Measurements from ENCODE around the gene BNIPL. TPM values are rescaled to one million over a fixed set of nuclear protein-coding genes. Genes with fewer than 3 reads are reported as not detected.

BNIPL gene
- total and polyA plus RNA-seq, 2 of the 13 experiments (the other 11 are each of a cell fraction or from before 2014, with no cell fraction given): 0.40 to 1.1 TPM

DNA sequence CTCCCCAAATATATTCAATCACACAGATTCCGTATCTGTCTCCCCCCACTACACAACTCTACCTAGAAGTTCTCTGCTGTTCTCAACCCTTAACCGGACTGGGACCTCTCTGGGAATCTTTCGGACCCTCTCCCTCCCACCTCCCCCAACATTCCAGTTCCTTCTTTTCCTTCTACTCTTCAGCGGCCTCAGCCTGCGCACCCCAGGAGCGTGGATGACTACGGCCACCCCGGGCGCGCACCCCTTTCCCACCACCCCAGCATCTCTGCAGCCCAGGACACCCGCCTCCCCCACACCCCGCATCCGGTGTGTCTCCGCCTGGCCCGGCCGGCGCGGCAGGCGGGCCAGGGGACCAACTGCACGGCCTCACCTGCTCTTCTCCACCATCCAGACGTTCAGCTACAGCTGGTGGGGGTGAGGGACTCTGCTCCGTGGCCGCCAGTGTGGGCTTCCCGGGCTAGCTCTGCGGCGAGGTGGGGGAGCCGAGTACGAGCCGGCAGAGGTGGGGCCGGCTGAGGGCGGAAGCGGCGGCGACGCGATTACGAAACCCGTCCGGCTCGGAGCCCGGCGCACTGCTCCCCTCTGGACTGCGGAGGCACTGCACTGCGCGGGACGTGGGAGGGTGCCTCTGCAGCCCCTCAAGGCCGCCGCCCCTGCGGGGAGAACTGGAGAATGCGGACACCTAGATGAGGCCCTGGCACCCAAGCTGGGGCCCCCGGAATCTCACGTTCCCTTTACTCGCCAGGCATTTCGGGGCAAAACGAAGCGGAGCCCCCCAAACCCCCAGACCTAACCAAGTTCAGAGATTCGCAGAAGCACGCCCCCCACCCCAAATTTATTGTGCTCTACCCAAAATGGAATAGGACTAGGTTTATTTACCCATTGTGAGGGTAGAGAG lies 23.0 kb downstream of the BNIPL start, which contains the start of gene CDC42SE1 (continued):
- TF ChIP-seq, protein P1, sequence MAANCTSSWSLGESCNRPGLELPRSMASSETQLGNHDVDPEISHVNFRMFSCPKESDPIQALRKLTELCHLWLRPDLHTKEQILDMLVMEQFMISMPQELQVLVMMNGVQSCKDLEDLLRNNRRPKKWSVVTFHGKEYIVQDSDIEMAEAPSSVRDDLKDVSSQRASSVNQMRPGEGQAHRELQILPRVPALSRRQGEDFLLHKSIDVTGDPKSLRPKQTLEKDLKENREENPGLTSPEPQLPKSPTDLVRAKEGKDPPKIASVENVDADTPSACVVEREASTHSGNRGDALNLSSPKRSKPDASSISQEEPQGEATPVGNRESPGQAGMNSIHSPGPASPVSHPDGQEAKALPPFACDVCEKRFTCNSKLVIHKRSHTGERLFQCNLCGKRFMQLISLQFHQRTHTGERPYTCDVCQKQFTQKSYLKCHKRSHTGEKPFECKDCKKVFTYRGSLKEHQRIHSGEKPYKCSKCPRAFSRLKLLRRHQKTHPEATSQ (CRISPR knock-in tag; IDR thresholded peaks at IDR 0.05; ENCODE audit: borderline replicate concordance): no peak
- TF ChIP-seq ZNF562 (CRISPR knock-in tag; IDR thresholded peaks at IDR 0.05; ENCODE audit: borderline replicate concordance) (no peak), PCBP2 (optimal IDR thresholded peaks at IDR 0.05; ENCODE audit: low read depth, low read length, poor library complexity, severe bottlenecking) (no peak), ZBTB21 (CRISPR knock-in tag; IDR thresholded peaks at IDR 0.05) (no peak), MYPOP (CRISPR knock-in tag; IDR thresholded peaks at IDR 0.05) (no peak), PTBP1 (IDR thresholded peaks at IDR 0.05; ENCODE audit: low read depth, low read length, poor library complexity, severe bottlenecking) (no peak), ZFX (CRISPR knock-in tag; IDR thresholded peaks at IDR 0.05; ENCODE audit: low read depth) (peak; percentile 81), SIX4 (CRISPR knock-in tag; IDR thresholded peaks at IDR 0.05) (no peak), HNF4A (CRISPR knock-in tag; IDR thresholded peaks at IDR 0.05) (no peak), THAP11 (CRISPR knock-in tag; IDR thresholded peaks at IDR 0.05) (peak; percentile 80), FOXC1 (CRISPR knock-in tag; IDR thresholded peaks at IDR 0.05; ENCODE audit: borderline replicate concordance) (no peak; the same call in 1 of the 2 replicates), MTA3 (CRISPR knock-in tag; IDR thresholded peaks at IDR 0.05) (no peak), HOXA7 (CRISPR knock-in tag; IDR thresholded peaks at IDR 0.05) (no peak), POLR2AphosphoS2 (IDR thresholded peaks at IDR 0.05; ENCODE audit: low read depth, low read length) (no peak), ATF7 (IDR thresholded peaks at IDR 0.05) (no peak), ATF7 (CRISPR knock-in tag; IDR thresholded peaks at IDR 0.05) (no peak), CC2D1A (CRISPR knock-in tag; IDR thresholded peaks at IDR 0.05) (no peak)
- TF ChIP-seq, protein P2, sequence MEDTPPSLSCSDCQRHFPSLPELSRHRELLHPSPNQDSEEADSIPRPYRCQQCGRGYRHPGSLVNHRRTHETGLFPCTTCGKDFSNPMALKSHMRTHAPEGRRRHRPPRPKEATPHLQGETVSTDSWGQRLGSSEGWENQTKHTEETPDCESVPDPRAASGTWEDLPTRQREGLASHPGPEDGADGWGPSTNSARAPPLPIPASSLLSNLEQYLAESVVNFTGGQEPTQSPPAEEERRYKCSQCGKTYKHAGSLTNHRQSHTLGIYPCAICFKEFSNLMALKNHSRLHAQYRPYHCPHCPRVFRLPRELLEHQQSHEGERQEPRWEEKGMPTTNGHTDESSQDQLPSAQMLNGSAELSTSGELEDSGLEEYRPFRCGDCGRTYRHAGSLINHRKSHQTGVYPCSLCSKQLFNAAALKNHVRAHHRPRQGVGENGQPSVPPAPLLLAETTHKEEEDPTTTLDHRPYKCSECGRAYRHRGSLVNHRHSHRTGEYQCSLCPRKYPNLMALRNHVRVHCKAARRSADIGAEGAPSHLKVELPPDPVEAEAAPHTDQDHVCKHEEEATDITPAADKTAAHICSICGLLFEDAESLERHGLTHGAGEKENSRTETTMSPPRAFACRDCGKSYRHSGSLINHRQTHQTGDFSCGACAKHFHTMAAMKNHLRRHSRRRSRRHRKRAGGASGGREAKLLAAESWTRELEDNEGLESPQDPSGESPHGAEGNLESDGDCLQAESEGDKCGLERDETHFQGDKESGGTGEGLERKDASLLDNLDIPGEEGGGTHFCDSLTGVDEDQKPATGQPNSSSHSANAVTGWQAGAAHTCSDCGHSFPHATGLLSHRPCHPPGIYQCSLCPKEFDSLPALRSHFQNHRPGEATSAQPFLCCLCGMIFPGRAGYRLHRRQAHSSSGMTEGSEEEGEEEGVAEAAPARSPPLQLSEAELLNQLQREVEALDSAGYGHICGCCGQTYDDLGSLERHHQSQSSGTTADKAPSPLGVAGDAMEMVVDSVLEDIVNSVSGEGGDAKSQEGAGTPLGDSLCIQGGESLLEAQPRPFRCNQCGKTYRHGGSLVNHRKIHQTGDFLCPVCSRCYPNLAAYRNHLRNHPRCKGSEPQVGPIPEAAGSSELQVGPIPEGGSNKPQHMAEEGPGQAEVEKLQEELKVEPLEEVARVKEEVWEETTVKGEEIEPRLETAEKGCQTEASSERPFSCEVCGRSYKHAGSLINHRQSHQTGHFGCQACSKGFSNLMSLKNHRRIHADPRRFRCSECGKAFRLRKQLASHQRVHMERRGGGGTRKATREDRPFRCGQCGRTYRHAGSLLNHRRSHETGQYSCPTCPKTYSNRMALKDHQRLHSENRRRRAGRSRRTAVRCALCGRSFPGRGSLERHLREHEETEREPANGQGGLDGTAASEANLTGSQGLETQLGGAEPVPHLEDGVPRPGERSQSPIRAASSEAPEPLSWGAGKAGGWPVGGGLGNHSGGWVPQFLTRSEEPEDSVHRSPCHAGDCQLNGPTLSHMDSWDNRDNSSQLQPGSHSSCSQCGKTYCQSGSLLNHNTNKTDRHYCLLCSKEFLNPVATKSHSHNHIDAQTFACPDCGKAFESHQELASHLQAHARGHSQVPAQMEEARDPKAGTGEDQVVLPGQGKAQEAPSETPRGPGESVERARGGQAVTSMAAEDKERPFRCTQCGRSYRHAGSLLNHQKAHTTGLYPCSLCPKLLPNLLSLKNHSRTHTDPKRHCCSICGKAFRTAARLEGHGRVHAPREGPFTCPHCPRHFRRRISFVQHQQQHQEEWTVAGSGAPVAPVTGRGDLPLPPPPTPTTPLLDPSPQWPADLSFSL (CRISPR knock-in tag; IDR thresholded peaks at IDR 0.05): no peak
